ENCODE data around the gene C1orf87.

The C1orf87 gene

DNA sequence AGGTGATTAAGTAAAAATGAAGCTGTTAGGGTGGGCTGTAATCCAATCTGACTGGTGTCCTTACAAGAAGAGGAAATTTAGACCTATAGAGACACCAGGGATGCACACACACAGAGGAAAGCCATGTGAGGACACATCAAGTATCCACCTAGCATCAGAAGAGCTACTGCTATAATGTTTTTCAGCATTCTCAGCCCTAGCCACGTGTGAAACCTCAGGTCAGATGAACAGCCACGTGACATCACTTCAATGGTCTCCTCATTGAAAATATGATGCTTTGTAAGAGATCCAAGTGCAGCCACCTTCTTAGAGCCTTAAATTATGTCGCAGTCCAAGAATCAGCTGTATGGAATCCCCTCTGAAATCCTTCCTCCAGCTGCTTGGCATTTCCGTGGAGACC lies 65.1 kb downstream of the C1orf87 start:
- Mint-ChIP-seq H3K9me3 (no peaks in the 10 kb centered on the region), H3K27me3 (peaks cover 16% of the 10 kb centered on the region)
- ATAC-seq (replicated peaks; ENCODE audit: extremely low read depth, poor library complexity, severe bottlenecking), result no peak

DNA sequence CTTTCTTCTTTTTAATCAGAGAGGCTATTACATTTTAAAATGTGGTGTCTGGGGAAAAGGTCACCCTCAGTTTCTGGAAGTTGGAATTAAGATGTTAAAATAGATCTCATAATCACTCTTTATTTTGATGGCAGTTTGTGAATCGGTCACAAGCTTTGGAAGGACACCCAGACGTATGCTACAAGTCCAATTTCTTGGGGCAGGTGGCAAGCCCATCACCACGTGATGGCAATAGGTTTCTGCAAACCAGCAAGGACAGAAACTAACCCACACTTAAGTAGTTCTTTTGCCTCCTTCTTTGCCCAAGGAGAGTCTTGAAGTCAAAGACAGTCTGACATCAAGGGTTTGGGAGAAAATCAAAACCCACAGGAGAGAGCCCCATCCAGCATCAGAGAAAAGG lies 72.9 kb downstream of the C1orf87 start:
- Mint-ChIP-seq H3K9me3 (no peaks in the 10 kb centered on the region), H3K4me3 (no peak overlapping the region), H3K27ac (ENCODE audit: low read depth) (no peak overlapping the region), H3K36me3 (ENCODE audit: insufficient read depth) (peaks cover 1% of the 10 kb centered on the region), H3K27me3 (peaks cover 11% of the 10 kb centered on the region), H3K4me1 (no peaks in the 10 kb centered on the region)
- DNase-seq (ENCODE audit: low spot score in 2 of 2) (no peak), ATAC-seq (replicated peaks; ENCODE audit: extremely low read depth, poor library complexity, severe bottlenecking) (no peak)

More for the DNA sequence above, 65.1 kb downstream of the C1orf87 start:
- no peak for DNase-seq (ENCODE audit: low spot score in 2 of 2)
- Mint-ChIP-seq H3K4me3 (no peak overlapping the region), H3K36me3 (ENCODE audit: insufficient read depth) (no peaks in the 10 kb centered on the region), H3K27ac (ENCODE audit: low read depth) (no peak overlapping the region), H3K4me1 (no peaks in the 10 kb centered on the region)

DNA sequence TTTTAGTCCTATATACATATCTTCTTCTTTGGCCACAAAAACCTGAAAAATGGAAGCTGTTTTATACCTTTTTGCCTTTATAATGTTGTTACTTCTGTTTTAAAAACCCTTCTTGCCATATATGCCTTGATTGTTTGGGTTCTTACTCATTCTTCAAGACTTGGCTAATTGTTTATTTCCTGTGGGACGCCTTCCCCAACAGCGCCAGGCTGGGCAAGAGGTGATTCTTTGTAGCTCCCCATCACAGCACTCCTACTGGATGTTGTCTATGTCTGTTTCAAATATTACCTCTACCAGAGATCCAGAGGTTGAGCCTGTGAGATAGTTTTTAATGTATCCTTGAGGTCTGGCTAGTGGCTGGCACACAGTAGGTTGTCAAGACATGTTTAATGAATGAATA lies 73.8 kb downstream of the C1orf87 start:
- Mint-ChIP-seq H3K4me3 (no peak overlapping the region), H3K36me3 (ENCODE audit: insufficient read depth) (peaks cover 1% of the 10 kb centered on the region), H3K27ac (ENCODE audit: low read depth) (no peak overlapping the region), H3K4me1 (no peaks in the 10 kb centered on the region), H3K27me3 (peaks cover 20% of the 10 kb centered on the region), H3K9me3 (no peaks in the 10 kb centered on the region)
- DNase-seq (ENCODE audit: low spot score in 2 of 2), result no peak
- no peak for ATAC-seq (replicated peaks; ENCODE audit: extremely low read depth, poor library complexity, severe bottlenecking)

DNA sequence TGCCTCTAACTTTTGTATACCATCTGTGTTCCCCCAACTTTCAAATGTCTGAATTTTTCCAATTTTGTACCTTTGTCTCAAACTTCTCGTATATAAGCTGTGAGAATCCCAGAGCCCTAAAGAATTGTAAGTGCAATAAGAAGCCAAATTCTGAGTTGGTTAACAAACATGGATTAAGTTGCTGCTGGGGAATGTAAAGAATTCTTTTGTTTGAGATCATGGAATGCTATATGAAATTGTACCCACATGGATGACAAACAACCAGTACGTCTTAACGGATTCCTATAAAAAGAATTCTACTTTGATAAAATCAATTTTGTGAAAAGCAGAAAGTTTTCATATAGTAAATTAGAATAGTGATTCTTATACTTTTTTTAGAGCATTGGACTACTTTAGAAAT lies 74.6 kb downstream of the C1orf87 start:
- ATAC-seq (replicated peaks; ENCODE audit: extremely low read depth, poor library complexity, severe bottlenecking) (no peak), DNase-seq (ENCODE audit: low spot score in 2 of 2) (no peak)
- H3K27ac Mint-ChIP-seq (ENCODE audit: low read depth), result no peak overlapping the region
- H3K4me1 Mint-ChIP-seq, result no peaks in the 10 kb centered on the region
- H3K36me3 Mint-ChIP-seq (ENCODE audit: insufficient read depth), result peaks cover 1% of the 10 kb centered on the region
- H3K9me3 Mint-ChIP-seq, result no peaks in the 10 kb centered on the region
- no peak overlapping the region for H3K4me3 Mint-ChIP-seq
- peaks cover 27% of the 10 kb centered on the region for H3K27me3 Mint-ChIP-seq

DNA sequence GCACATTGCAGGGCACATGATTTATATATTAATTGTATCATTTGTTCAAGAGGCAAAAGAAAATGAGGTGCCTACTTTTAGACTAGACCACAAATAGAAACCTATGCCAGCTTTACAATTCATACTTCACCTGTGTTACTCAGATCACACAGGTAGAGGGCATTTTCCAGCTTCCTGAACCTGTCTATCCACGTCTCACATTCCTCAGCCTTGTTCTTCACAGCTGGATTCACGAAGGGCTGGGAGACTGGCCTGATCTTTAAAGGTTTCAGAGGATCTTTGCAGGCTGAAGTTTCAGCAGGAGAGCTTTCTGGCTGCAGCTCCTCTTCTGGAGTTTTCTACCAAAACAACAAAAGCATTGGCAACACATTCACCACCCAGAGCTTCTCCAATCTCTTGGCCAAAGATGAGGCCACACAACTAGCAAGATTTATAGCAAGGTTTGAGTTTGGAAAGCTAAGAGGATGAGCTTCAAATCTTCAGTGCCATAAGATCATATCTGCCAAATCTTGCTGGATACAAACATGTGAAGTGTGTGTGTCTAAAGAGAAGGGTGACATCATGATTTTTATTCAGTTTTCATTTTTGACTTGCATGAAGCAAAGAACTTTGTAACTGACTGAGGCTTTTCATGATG lies 76.0 kb downstream of the C1orf87 start:
- no peak overlapping the region for H3K4me3 Mint-ChIP-seq
- DNase-seq (ENCODE audit: low spot score in 2 of 2) (no peak), ATAC-seq (replicated peaks; ENCODE audit: extremely low read depth, poor library complexity, severe bottlenecking) (no peak)
- no peaks in the 10 kb centered on the region for H3K9me3 Mint-ChIP-seq
- H3K36me3 Mint-ChIP-seq (ENCODE audit: insufficient read depth), result peaks cover 1% of the 10 kb centered on the region
- H3K27me3 Mint-ChIP-seq, result peaks cover 28% of the 10 kb centered on the region
- no peak overlapping the region for H3K27ac Mint-ChIP-seq (ENCODE audit: low read depth)
- no peaks in the 10 kb centered on the region for H3K4me1 Mint-ChIP-seq

DNA sequence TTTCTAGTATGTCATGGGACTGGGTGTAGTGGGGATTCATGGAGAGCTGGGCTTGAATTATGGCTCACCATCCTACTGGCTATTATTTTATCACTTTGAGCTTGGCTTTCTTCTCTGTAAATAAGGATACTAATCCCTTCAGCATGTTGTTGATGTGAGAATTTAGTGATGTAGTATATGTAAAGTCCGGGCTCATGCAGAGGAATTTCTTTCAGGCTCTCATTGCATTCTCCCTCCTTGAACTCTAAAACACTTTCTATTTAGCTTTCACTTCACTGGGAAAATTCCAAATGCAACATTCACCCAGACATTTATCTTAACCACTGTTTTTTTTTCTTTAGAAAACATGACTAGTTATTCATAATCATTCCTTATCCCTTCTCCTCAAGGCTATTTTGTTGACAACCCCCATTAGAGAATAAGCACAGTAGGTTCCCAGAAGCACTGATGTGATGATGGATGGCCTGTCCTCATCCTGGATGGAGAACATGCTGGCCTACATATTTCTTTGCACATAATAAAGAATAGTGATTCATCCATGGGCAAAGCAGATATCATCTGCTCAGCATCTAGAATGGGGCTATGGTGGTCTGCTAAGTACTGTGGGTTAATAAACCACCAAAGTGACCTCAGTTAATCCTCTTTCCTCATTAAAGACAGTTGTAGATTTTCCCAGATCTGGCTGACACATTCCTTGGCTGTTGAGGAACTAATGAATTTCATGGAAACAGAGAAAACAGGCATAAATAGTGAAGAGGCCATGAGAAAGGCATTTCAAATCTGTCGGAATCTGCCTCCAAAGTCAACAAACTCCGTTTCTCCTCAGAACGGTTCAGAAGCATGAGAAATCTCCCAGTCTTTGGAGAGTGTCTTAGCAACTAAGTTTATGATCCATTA lies 79.0 kb downstream of the C1orf87 start:
- Mint-ChIP-seq H3K36me3 (ENCODE audit: insufficient read depth) (peaks cover 1% of the 10 kb centered on the region), H3K4me1 (no peaks in the 10 kb centered on the region), H3K4me3 (no peak overlapping the region), H3K27ac (ENCODE audit: low read depth) (no peak overlapping the region), H3K9me3 (no peaks in the 10 kb centered on the region), H3K27me3 (peaks cover 28% of the 10 kb centered on the region)
- ATAC-seq (replicated peaks; ENCODE audit: extremely low read depth, poor library complexity, severe bottlenecking) (no peak), DNase-seq (ENCODE audit: low spot score in 2 of 2) (no peak)

DNA sequence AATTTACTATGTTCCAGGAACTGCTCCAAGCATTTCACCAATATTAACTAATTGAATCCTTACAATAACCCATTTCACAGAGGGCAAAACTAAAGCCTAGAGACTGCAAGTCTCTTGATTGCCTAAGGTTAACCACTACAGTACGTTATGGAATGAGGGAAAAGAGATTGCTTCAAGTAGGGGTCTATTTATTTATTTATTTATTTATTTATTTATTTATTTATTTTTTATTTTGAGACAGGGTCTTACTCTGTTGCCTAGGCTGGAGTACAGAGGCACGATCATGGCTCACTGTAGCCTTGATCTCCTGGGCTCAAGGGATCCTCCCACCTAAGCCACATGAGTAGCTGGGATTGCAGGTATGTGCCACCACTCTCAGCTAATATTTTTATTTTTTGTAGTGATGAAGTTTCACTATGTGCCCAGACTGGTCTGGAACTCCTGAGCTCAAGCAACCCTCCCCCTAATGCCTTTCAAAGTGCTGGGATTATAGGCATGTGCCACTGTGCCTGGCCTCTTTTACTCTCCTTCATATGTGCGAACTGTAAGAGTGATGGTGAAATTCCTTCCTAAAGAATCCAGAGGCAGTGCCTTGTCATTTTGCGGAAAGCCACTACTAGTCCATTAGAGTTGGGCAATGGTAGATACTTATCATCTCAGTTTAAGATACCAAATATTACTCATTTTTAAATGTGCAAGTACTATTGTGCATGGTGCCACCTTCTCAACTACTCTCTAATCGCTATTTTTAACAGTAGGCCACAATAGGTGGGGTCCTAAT lies 81.3 kb downstream of the C1orf87 start:
- H3K27ac Mint-ChIP-seq (ENCODE audit: low read depth), result no peak overlapping the region
- H3K4me3 Mint-ChIP-seq, result no peak overlapping the region
- DNase-seq (ENCODE audit: low spot score in 2 of 2) (no peak), ATAC-seq (replicated peaks; ENCODE audit: extremely low read depth, poor library complexity, severe bottlenecking) (no peak)
- peaks cover 33% of the 10 kb centered on the region for H3K27me3 Mint-ChIP-seq
- peaks cover 1% of the 10 kb centered on the region for H3K36me3 Mint-ChIP-seq (ENCODE audit: insufficient read depth)
- H3K9me3 Mint-ChIP-seq, result no peaks in the 10 kb centered on the region
- no peaks in the 10 kb centered on the region for H3K4me1 Mint-ChIP-seq

DNA sequence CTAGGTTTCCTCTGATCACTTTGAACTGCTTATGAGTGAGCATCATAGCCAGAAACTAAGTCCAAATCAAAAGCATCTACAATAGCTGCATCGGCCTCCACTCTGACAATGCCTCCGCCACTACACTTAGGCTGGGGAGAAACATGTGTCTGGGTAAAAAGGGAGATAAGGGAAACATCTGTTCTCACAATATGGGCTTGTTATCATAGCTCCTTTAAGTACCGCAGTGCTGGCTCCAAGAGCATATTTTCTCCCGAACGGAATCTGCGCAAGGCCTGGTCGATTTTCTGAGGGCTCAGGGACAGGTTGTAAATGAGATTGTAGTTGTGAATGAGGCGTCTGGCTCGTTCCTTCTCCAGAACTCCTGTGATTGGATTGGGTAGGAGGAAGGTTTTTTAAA lies 83.1 kb downstream of the C1orf87 start:
- DNase-seq (ENCODE audit: low spot score in 2 of 2) (no peak), ATAC-seq (replicated peaks; ENCODE audit: extremely low read depth, poor library complexity, severe bottlenecking) (no peak)
- Mint-ChIP-seq H3K9me3 (no peaks in the 10 kb centered on the region), H3K27ac (ENCODE audit: low read depth) (no peak overlapping the region), H3K4me3 (no peak overlapping the region), H3K4me1 (no peaks in the 10 kb centered on the region), H3K36me3 (ENCODE audit: insufficient read depth) (no peaks in the 10 kb centered on the region), H3K27me3 (peaks cover 39% of the 10 kb centered on the region)

DNA sequence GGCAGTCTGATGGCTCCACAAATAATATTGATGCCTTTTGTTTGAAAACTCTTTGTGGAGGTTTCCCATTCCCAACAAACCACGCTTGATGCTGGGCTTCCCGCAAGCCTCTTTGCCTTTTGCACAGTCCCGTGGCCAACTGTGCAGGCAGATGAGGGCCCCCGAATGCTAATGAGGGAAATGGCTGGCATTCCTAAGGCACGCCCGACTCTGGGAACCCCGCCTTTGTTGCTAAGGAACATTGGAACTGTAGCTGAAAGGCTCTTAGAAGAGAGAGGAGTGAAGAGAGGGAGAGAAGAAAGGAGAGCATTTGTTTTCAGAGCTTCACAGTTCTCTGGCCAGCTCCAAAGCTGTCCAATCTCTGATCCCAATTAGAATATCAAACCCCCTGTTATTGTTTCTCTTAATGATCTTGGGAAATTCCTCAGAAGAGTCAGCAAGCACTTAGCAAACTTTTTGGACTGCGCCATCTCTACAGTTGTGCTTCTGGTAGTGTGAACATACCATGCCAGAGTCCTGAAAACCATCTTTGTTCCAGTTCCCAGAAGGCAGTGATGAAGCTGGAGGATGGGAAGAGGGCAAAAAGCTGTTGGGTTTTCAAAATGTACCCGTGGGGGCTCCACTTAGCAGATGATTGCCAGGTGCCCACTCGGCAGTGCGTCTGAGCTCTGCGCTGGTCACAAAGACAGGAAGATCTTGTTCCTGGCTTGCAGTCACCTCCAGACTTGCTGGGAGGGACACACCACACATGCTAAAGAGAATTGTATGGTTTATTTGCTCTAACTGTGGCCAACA lies 86.9 kb downstream of the C1orf87 start:
- Mint-ChIP-seq H3K4me3 (no peak overlapping the region), H3K36me3 (ENCODE audit: insufficient read depth) (no peaks in the 10 kb centered on the region), H3K4me1 (no peaks in the 10 kb centered on the region), H3K27ac (ENCODE audit: low read depth) (no peak overlapping the region), H3K27me3 (peaks cover 37% of the 10 kb centered on the region), H3K9me3 (no peaks in the 10 kb centered on the region)
- no peak for DNase-seq (ENCODE audit: low spot score in 2 of 2)
- ATAC-seq (replicated peaks; ENCODE audit: extremely low read depth, poor library complexity, severe bottlenecking), result no peak

DNA sequence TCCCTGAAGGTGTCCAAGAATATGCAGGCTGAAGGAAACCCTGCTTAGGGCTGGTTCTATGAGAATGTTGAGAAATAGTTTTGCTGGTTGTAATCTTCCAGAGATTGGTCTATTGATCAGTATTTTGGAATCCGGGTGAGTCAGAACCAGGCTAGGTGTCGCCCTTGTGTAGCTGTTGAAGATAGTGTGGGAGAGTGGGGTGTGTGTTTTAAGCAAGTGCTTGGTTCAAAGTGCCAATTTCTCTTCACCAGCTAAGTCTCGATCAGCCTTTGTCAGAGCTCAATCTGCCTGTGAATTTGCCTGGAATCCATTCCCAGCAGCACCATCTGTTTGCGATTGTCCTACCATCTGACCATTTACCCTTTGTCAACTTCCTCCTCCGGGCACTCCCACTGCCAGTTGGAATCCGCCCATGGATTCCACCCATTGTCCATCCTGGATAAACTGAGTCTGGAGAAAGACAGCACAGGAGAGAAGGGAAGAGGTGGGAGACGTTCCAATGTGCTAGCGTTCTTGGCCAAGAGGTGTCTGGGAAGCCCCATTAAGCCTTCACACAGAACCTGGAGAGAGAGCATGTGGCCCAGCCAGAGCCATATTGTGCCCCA lies 87.6 kb downstream of the C1orf87 start:
- Mint-ChIP-seq H3K4me3 (no peak overlapping the region), H3K27me3 (peaks cover 37% of the 10 kb centered on the region), H3K4me1 (no peaks in the 10 kb centered on the region), H3K36me3 (ENCODE audit: insufficient read depth) (no peaks in the 10 kb centered on the region), H3K9me3 (no peaks in the 10 kb centered on the region), H3K27ac (ENCODE audit: low read depth) (no peak overlapping the region)
- ATAC-seq (replicated peaks; ENCODE audit: extremely low read depth, poor library complexity, severe bottlenecking), result no peak
- no peak for DNase-seq (ENCODE audit: low spot score in 2 of 2)

DNA sequence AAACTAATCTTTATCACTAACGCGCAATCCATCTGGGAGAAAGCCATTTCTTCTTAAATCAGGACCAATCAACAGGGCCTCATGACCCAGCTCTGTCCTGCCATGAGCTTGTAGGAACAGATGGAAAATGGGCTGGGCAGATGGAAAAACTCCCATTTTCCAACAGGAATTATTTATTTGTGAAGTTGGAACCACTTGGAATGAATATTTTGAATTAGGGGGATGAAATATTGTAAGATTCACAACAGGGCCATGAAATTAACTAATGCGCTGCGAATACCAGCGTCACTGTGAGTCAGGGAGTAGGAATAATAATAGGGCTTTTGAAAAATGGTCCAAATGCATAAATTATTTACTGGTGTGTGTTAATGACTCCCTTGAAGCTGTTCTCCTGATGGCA lies 93.9 kb downstream of the C1orf87 start:
- no peak for DNase-seq (ENCODE audit: low spot score in 2 of 2)
- Mint-ChIP-seq H3K4me3 (no peak overlapping the region), H3K9me3 (no peaks in the 10 kb centered on the region), H3K36me3 (ENCODE audit: insufficient read depth) (peaks cover 3% of the 10 kb centered on the region), H3K4me1 (no peaks in the 10 kb centered on the region), H3K27me3 (peaks cover 31% of the 10 kb centered on the region), H3K27ac (ENCODE audit: low read depth) (no peak overlapping the region)
- no peak for ATAC-seq (replicated peaks; ENCODE audit: extremely low read depth, poor library complexity, severe bottlenecking)

DNA sequence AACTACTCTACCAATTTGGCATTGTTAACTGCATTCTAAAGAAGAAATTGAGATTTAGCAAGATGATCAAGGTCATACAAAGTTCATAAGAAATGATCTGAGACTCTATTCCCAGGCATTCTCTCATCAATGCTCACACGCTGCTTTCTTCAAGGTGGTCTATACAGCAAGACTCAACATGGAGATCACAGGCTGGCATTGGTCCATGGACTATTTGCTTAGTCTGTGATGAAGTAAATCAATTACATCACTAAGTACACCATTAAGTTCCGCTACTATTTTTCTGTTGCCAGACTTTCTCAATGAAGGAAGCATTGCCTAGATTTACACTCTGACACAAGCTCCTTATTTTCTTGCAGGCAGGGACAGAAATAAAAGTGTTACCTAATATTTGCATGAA lies 95.1 kb downstream of the C1orf87 start:
- peaks cover 3% of the 10 kb centered on the region for H3K36me3 Mint-ChIP-seq (ENCODE audit: insufficient read depth)
- H3K4me1 Mint-ChIP-seq, result no peaks in the 10 kb centered on the region
- DNase-seq (ENCODE audit: low spot score in 2 of 2) (no peak), ATAC-seq (replicated peaks; ENCODE audit: extremely low read depth, poor library complexity, severe bottlenecking) (no peak)
- H3K27ac Mint-ChIP-seq (ENCODE audit: low read depth), result no peak overlapping the region
- peaks cover 34% of the 10 kb centered on the region for H3K27me3 Mint-ChIP-seq
- no peak overlapping the region for H3K4me3 Mint-ChIP-seq
- H3K9me3 Mint-ChIP-seq, result no peaks in the 10 kb centered on the region

Data from central memory CD8-positive, alpha-beta T cell (primary cell).